ENCODE measurements around the gene MAP1A.

DNA sequence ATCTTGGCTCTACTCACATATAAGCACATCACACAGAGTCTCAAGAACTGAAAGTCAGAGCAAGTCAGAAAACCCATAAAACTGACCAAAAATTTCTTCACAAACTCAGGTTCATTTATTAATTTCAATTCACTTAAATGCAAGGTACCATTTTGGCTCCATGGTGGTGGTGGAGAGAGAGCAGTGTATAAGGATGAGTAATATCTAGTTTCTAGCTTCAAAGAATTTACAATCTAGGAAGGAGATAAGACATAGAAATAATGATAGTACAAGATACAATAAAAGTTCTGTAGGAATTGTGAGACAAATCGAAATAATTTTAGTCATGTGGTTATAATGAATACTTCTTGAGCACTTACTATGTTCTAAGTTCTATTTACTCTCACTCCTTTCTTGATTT lies 17.8 kb upstream of the MAP1A start:
- TF ChIP-seq, protein P1, sequence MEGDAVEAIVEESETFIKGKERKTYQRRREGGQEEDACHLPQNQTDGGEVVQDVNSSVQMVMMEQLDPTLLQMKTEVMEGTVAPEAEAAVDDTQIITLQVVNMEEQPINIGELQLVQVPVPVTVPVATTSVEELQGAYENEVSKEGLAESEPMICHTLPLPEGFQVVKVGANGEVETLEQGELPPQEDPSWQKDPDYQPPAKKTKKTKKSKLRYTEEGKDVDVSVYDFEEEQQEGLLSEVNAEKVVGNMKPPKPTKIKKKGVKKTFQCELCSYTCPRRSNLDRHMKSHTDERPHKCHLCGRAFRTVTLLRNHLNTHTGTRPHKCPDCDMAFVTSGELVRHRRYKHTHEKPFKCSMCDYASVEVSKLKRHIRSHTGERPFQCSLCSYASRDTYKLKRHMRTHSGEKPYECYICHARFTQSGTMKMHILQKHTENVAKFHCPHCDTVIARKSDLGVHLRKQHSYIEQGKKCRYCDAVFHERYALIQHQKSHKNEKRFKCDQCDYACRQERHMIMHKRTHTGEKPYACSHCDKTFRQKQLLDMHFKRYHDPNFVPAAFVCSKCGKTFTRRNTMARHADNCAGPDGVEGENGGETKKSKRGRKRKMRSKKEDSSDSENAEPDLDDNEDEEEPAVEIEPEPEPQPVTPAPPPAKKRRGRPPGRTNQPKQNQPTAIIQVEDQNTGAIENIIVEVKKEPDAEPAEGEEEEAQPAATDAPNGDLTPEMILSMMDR (IDR thresholded peaks at IDR 0.05 in 4 of 5, conservative IDR thresholded peaks at IDR 0.05 in 1 of 5), result no peak
- no peak for TF ChIP-seq POLR2A (IDR thresholded peaks at IDR 0.05)

Data from gastrocnemius medialis (tissue), 4 donors.